IPS-11a (cell line): ENCODE data around the gene CACNA1B.
"Not testable (repeated sequence)": the region's sequence is repeated elsewhere in the genome, so short reads cannot be mapped to it uniquely, and the experiment has no call there.

Experiments used
- H3K4me3 ChIP-seq: one replicate; pipeline ENCODE4 v1.5.1; 2013; ENCODE audit warnings: low read depth, low read length, control low read depth

The CACNA1B gene

GRCh38 chr9:137885121-137885520 lies 7.5 kb downstream of the CACNA1B start:
- H3K4me3 ChIP-seq = not testable (repeated sequence)

- not testable (repeated sequence) for H3K4me3 ChIP-seq
These were observed 11.0 kb downstream of the CACNA1B start for GRCh38 chr9:137888621-137889020.

GRCh38 chr9:137889966-137890365 lies 12.4 kb downstream of the CACNA1B start:
- H3K4me3 ChIP-seq = not testable (repeated sequence)

GRCh38 chr9:137890768-137891587 lies 13.4 kb downstream of the CACNA1B start:
- H3K4me3 ChIP-seq = not testable (repeated sequence)

- H3K4me3 ChIP-seq = no peak overlapping the region
These were observed 14.2 kb downstream of the CACNA1B start for GRCh38 chr9:137891588-137892423.

- H3K4me3 ChIP-seq = no peak overlapping the region
These were observed 15.0 kb downstream of the CACNA1B start for GRCh38 chr9:137892424-137893191.

- no peak overlapping the region for H3K4me3 ChIP-seq
These were observed 16.1 kb downstream of the CACNA1B start for GRCh38 chr9:137893670-137894069.

- H3K4me3 ChIP-seq = no peak overlapping the region
These were observed 22.2 kb downstream of the CACNA1B start for GRCh38 chr9:137899551-137900360.

GRCh38 chr9:137900584-137901310 lies 23.2 kb downstream of the CACNA1B start:
- H3K4me3 ChIP-seq = no peak overlapping the region

- no peak overlapping the region for H3K4me3 ChIP-seq
These were observed 25.1 kb downstream of the CACNA1B start for GRCh38 chr9:137902646-137903045.

GRCh38 chr9:137905740-137906139 lies 28.2 kb downstream of the CACNA1B start:
- no peak overlapping the region for H3K4me3 ChIP-seq

GRCh38 chr9:137907776-137908175 lies 30.2 kb downstream of the CACNA1B start:
- no peak overlapping the region for H3K4me3 ChIP-seq

GRCh38 chr9:137912671-137913070 lies 35.1 kb downstream of the CACNA1B start:
- no peak overlapping the region for H3K4me3 ChIP-seq

GRCh38 chr9:137913132-137913531 lies 35.5 kb downstream of the CACNA1B start:
- H3K4me3 ChIP-seq = no peak overlapping the region

GRCh38 chr9:137913771-137914767 lies 36.5 kb downstream of the CACNA1B start:
- no peak overlapping the region for H3K4me3 ChIP-seq

- no peak overlapping the region for H3K4me3 ChIP-seq
These were observed 39.0 kb downstream of the CACNA1B start for GRCh38 chr9:137916540-137916939.

GRCh38 chr9:137917116-137917515 lies 39.5 kb downstream of the CACNA1B start:
- H3K4me3 ChIP-seq = no peak overlapping the region

- H3K4me3 ChIP-seq = no peak overlapping the region
These were observed 40.2 kb downstream of the CACNA1B start for GRCh38 chr9:137917795-137918194.
